CD4-positive, alpha-beta T cell (primary cell): Measurements from ENCODE around the gene TDRD1. TPM values are rescaled to one million over a fixed set of nuclear protein-coding genes. Genes with fewer than 3 reads are reported as not detected.
A peak's percentile ranks its signal among the peaks of the same experiment; 100 is the strongest.

Experiments used
- ATAC-seq: fragments of 200-7000 bp; cut with Tn5 transposase; one replicate; pipeline ENCODE4 v1.10.0; 2022; ENCODE audit warnings: mild to moderate bottlenecking; ENCODE audit not compliant: poor library complexity
- CTCF ChIA-PET: fragments of 350-600 bp; sonication (Branson Sonifier 250); formaldehyde crosslinking; loops from one replicate; lab custom pipeline; 2021; ENCODE audit warnings: antibody characterized with exemption, inconsistent platforms; lab: Charles Lee
- POLR2A ChIA-PET: fragments of 350-600 bp; sonication (Branson Sonifier 250); formaldehyde crosslinking; loops from one replicate; lab custom pipeline; 2021; ENCODE audit warnings: antibody characterized with exemption, inconsistent platforms; lab: Charles Lee
- DNase-seq, 14 experiments: peaks; one replicate each; pipeline ENCODE4 v3.0.0-alpha.2; 2013 to 2020; ENCODE audit warnings: mixed read lengths in 2 of 14
- H3K27ac ChIP-seq, 2 donors: one replicate each; pipeline versions ENCODE4 v1.5.1 to v1.7.0; 2013; ENCODE audit warnings: low read length in 2 of 2, low read depth in 1 of 2, mild to moderate bottlenecking in 1 of 2
- H3K27me3 ChIP-seq, 2 experiments: 1 replicate in 1 of 2; 2 replicates in 1 of 2; pipeline versions ENCODE4 v1.6.1 to v1.7.0; 2013; ENCODE audit warnings: low read length in 2 of 2, control low read depth in 1 of 2, mild to moderate bottlenecking in 1 of 2, moderate library complexity in 1 of 2; ENCODE audit not compliant: insufficient read depth in 2 of 2, control insufficient read depth in 1 of 2
- H3K36me3 ChIP-seq: one replicate; pipeline ENCODE4 v1.6.1; 2013; ENCODE audit warnings: low read length, control low read depth; ENCODE audit not compliant: insufficient read depth
- H3K4me1 ChIP-seq: one replicate; pipeline ENCODE4 v1.6.1; 2013; ENCODE audit warnings: low read length, control low read depth; ENCODE audit not compliant: insufficient read depth
- H3K4me3 ChIP-seq: one replicate; pipeline ENCODE4 v1.5.1; 2013; ENCODE audit warnings: mild to moderate bottlenecking, low read length, moderate library complexity
- H3K9me3 ChIP-seq, 2 experiments: 1 replicate in 1 of 2; 2 replicates in 1 of 2; pipeline versions ENCODE4 v1.6.1 to v1.7.0; 2013; ENCODE audit warnings: low read length in 2 of 2, mild to moderate bottlenecking in 2 of 2, control low read depth in 1 of 2, moderate library complexity in 1 of 2; ENCODE audit not compliant: control insufficient read depth in 1 of 2, insufficient read depth in 1 of 2
- H3K27ac Mint-ChIP-seq: one replicate; pipeline ENCODE4 v1.8.0; 2020; ENCODE audit warnings: mixed read lengths
- H3K27me3 Mint-ChIP-seq: one replicate; pipeline ENCODE4 v1.8.0; 2021; ENCODE audit warnings: mixed read lengths
- H3K36me3 Mint-ChIP-seq: one replicate; pipeline ENCODE4 v1.8.0; 2021; ENCODE audit warnings: low read depth, mixed read lengths
- H3K4me1 Mint-ChIP-seq: one replicate; pipeline ENCODE4 v1.8.0; 2021; ENCODE audit warnings: low read depth, mixed read lengths
- H3K4me3 Mint-ChIP-seq: one replicate; pipeline ENCODE4 v1.8.0; 2020; ENCODE audit warnings: mild to moderate bottlenecking, mixed read lengths
- H3K9me3 Mint-ChIP-seq: one replicate; pipeline ENCODE4 v1.8.0; 2020; ENCODE audit warnings: mixed read lengths
- intact Hi-C, 2 experiments: fragments of 100-400 bp; cut with DNase I in 1 of 2; cut with micrococcal nuclease in 1 of 2; formaldehyde crosslinking; loops; one replicate each; pipeline versions ENCODE4 v1.15.1 to v1.9.0; 2023 to 2025; cut with DNase I, micrococcal nuclease
- total RNA-seq, 174 experiments: library from RNA in 2 of 174; stranded (reverse) in 2 of 174; gene quantifications; one replicate each; pipeline ENCODE4 v1.2.3 and lab custom pipeline; 2021 to 2026
- TF ChIP-seq, protein P1 (sequence below): fragments of 200-600 bp; IDR thresholded peaks from one replicate; pipeline ENCODE4 v1.8.0; 2022; ENCODE audit warnings: antibody characterized with exemption, mild to moderate bottlenecking

Gene TDRD1
- total RNA-seq, 2 experiments from 2014 or later: not detected

DNA sequence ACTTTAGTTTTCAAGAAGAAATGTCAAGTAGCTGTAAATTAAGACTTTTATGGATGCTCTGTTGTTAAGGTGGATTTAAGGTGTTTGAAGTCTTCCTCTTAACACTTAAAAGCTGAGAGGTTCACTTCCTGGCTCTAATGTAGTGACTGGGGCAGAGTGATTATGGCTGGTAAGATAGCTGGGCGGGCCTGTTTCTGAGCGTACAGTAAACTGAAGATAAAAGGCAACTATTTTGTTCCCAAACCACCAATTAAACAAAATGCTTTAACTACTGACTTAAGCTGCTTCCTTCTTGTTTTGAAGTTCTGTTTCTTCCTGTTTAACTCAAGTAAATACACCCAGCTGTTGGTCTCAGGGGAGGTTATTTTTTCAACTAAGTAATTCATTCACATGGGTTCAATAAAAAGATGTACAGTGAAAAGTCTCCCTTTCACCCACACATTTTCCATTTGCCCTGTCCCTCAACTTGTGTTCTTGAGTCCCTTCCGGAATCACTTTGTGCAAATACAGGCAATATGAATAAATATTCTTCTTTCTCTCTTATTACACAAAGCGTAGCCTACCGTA lies 79.2 kb downstream of the TDRD1 start:
- intact Hi-C loops: no loop called here
- peak; percentile 49 for ATAC-seq
- Mint-ChIP-seq H3K4me3 (no peak overlapping the region), H3K4me1 (peaks cover 7% of the 10 kb centered on the region), H3K36me3 (no peaks in the 10 kb centered on the region), H3K27ac (no peak overlapping the region), H3K27me3 (no peaks in the 10 kb centered on the region), H3K9me3 (no peaks in the 10 kb centered on the region)
- Histone ChIP-seq H3K4me1 (no peaks in the 10 kb centered on the region), H3K4me3 (no peak overlapping the region), H3K36me3 (no peaks in the 10 kb centered on the region), H3K9me3 (no peaks in the 10 kb centered on the region), H3K27ac (no peak overlapping the region), H3K27me3 (no peaks in the 10 kb centered on the region)
- CTCF ChIA-PET: no interaction called here
- POLR2A ChIA-PET: interaction anchor here (1.1 kb wide), 1 partner anchor 84 kb away, joined by 7 read pairs; the partner anchor contains the start of gene CCDC186
- peak in 1 of 14 experiments; percentile 5 for DNase-seq
- TF ChIP-seq, protein P1, sequence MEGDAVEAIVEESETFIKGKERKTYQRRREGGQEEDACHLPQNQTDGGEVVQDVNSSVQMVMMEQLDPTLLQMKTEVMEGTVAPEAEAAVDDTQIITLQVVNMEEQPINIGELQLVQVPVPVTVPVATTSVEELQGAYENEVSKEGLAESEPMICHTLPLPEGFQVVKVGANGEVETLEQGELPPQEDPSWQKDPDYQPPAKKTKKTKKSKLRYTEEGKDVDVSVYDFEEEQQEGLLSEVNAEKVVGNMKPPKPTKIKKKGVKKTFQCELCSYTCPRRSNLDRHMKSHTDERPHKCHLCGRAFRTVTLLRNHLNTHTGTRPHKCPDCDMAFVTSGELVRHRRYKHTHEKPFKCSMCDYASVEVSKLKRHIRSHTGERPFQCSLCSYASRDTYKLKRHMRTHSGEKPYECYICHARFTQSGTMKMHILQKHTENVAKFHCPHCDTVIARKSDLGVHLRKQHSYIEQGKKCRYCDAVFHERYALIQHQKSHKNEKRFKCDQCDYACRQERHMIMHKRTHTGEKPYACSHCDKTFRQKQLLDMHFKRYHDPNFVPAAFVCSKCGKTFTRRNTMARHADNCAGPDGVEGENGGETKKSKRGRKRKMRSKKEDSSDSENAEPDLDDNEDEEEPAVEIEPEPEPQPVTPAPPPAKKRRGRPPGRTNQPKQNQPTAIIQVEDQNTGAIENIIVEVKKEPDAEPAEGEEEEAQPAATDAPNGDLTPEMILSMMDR: no peak

DNA sequence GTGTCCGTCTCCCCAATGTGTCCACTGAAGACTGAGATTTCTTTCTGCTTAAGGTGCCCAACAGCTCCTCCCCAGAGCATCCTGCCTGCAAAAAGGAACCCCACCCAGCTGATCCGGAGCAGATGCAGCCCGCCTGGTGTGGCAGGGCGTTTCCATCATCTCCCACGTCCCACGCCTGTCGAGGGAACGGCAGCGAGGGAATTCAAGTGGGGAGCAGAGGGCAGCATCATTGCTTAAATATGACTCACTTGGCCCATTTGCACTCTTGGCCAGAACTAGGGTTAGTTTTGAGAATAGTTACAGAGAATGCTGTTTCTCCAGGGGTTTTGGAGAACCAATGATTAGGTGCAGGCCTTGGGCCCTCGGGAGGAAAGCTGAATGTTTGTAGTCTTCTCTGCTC lies 80.7 kb downstream of the TDRD1 start:
- ChIA-PET POLR2A (no interaction called here), CTCF (no interaction called here)
- Mint-ChIP-seq H3K27ac (no peak overlapping the region), H3K4me3 (no peak overlapping the region), H3K4me1 (peaks cover 7% of the 10 kb centered on the region), H3K27me3 (no peaks in the 10 kb centered on the region), H3K9me3 (no peaks in the 10 kb centered on the region), H3K36me3 (no peaks in the 10 kb centered on the region)
- H3K36me3 ChIP-seq: no peaks in the 10 kb centered on the region
- H3K9me3 ChIP-seq: no peaks in the 10 kb centered on the region
- ATAC-seq (no peak), DNase-seq (no peak)
- H3K27me3 ChIP-seq: no peaks in the 10 kb centered on the region
- H3K4me3 ChIP-seq: no peak overlapping the region
- intact Hi-C loops: no loop called here
- TF ChIP-seq, protein P1: no peak
- no peak overlapping the region for H3K27ac ChIP-seq
- H3K4me1 ChIP-seq: no peaks in the 10 kb centered on the region

DNA sequence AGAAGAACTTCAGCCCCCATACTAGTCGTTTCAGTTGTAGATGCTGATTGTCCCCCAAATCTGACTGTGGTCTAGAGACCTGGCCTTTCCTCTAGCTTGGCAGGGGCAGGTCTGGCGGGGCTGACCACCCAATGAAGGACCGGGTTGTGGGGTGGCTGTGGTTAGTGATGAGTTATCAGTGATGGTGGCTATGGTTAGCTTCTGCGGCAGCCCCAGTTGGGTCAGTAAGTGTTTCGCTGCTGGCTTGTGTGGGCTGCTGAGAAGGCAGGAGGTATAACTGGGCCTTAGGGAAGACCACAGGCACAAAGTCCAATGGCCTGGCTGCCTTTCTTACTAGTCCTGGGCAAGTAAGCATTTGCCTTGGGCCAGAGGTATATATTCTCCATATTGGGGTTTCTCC lies 81.2 kb downstream of the TDRD1 start:
- Mint-ChIP-seq H3K4me3 (no peak overlapping the region), H3K36me3 (no peaks in the 10 kb centered on the region), H3K4me1 (peaks cover 7% of the 10 kb centered on the region), H3K27me3 (no peaks in the 10 kb centered on the region), H3K27ac (no peak overlapping the region), H3K9me3 (no peaks in the 10 kb centered on the region)
- intact Hi-C loops: no loop called here
- ATAC-seq: no peak
- DNase-seq: no peak
- Histone ChIP-seq H3K36me3 (no peaks in the 10 kb centered on the region), H3K27me3 (no peaks in the 10 kb centered on the region), H3K27ac (no peak overlapping the region), H3K4me3 (no peak overlapping the region), H3K9me3 (no peaks in the 10 kb centered on the region), H3K4me1 (no peaks in the 10 kb centered on the region)
- POLR2A ChIA-PET: no interaction called here
- CTCF ChIA-PET: no interaction called here
- TF ChIP-seq, protein P1: no peak
